ENCODE measurements around the gene BCL7B.
"Not testable (repeated sequence)": the region's sequence is repeated elsewhere in the genome, so short reads cannot be mapped to it uniquely, and the experiment has no call there.

Gene BCL7B

GRCh38 chr7:73507556-73507955 is 49.9 kb downstream of the BCL7B start:
- no peak for TF ChIP-seq CTCF (IDR thresholded peaks at IDR 0.05; ENCODE audit: borderline replicate concordance, insufficient read depth, low read depth, low read length)
- H3K4me3 ChIP-seq (ENCODE audit: low read depth, low read length): no peak overlapping the region

GRCh38 chr7:73504920-73505319 is 52.6 kb downstream of the BCL7B start:
- H3K4me3 ChIP-seq (ENCODE audit: low read depth, low read length): no peak overlapping the region
- TF ChIP-seq CTCF (IDR thresholded peaks at IDR 0.05; ENCODE audit: borderline replicate concordance, insufficient read depth, low read depth, low read length): no peak

- no peak for TF ChIP-seq CTCF (IDR thresholded peaks at IDR 0.05; ENCODE audit: borderline replicate concordance, insufficient read depth, low read depth, low read length)
- H3K4me3 ChIP-seq (ENCODE audit: low read depth, low read length): no peak overlapping the region
Measured at GRCh38 chr7:73504017-73504416, 53.5 kb downstream of the BCL7B start.

GRCh38 chr7:73503229-73503628 is 54.3 kb downstream of the BCL7B start:
- no peak overlapping the region for H3K4me3 ChIP-seq (ENCODE audit: low read depth, low read length)
- no peak for TF ChIP-seq CTCF (IDR thresholded peaks at IDR 0.05; ENCODE audit: borderline replicate concordance, insufficient read depth, low read depth, low read length)

GRCh38 chr7:73496626-73497025 is 60.9 kb downstream of the BCL7B start:
- H3K4me3 ChIP-seq (ENCODE audit: low read depth, low read length): no peak overlapping the region
- no peak for TF ChIP-seq CTCF (IDR thresholded peaks at IDR 0.05; ENCODE audit: borderline replicate concordance, insufficient read depth, low read depth, low read length)

- H3K4me3 ChIP-seq (ENCODE audit: low read depth, low read length): not testable (repeated sequence)
Measured at GRCh38 chr7:73495507-73495906, 62.0 kb downstream of the BCL7B start.

- TF ChIP-seq CTCF (IDR thresholded peaks at IDR 0.05; ENCODE audit: borderline replicate concordance, insufficient read depth, low read depth, low read length): no peak
- no peak overlapping the region for H3K4me3 ChIP-seq (ENCODE audit: low read depth, low read length)
Measured at GRCh38 chr7:73489976-73490375, 67.5 kb downstream of the BCL7B start.

GRCh38 chr7:73487486-73487885 is 70.0 kb downstream of the BCL7B start:
- no peak for TF ChIP-seq CTCF (IDR thresholded peaks at IDR 0.05; ENCODE audit: borderline replicate concordance, insufficient read depth, low read depth, low read length)
- no peak overlapping the region for H3K4me3 ChIP-seq (ENCODE audit: low read depth, low read length)

Measured in GM12875 (cell line).